SH-SY5Y (cell line): ENCODE data around the gene MYO10.

Source experiments
- GATA2 ChIP-seq: IDR thresholded peaks from 2 replicates; pipeline ENCODE4 v1.6.1; 2011; ENCODE audit warnings: mild to moderate bottlenecking, low read depth, low read length
- GATA3 ChIP-seq: IDR thresholded peaks from 2 replicates; pipeline ENCODE4 v1.6.1; 2011; ENCODE audit warnings: low read depth, mild to moderate bottlenecking, low read length, moderate library complexity

GRCh38 chr5:16983972-16984371 is 47.9 kb upstream of the MYO10 start:
- TF ChIP-seq GATA3 (no peak), GATA2 (no peak)
